PC-3 (cell line): Measurements from ENCODE around the gene THY1. TPM values are rescaled to one million over a fixed set of nuclear protein-coding genes. Genes with fewer than 3 reads are reported as not detected.

Source experiments
- ATAC-seq: fragments of 200-7000 bp; cut with Tn5 transposase; 2 replicates; pipeline ENCODE4 v1.9.1; 2020; ENCODE audit warnings: mild to moderate bottlenecking, moderate library complexity
- BruUV-seq: library from RNA; stranded (reverse); fragments of 400-500 nt; replicated peaks from 2 replicates; lab custom pipeline; 2021; lab: Mats Ljungman, UMichigan
- CTCF ChIA-PET: fragments of 300-600 bp; sonication (Branson Sonifier 250); formaldehyde crosslinking; loops from one replicate; lab custom pipeline; 2022; ENCODE audit warnings: antibody characterized with exemption; lab: Charles Lee
- POLR2A ChIA-PET: fragments of 300-600 bp; sonication (Branson Sonifier 250); formaldehyde crosslinking; loops from one replicate; lab custom pipeline; 2022; ENCODE audit warnings: antibody characterized with exemption; ENCODE audit not compliant: unreplicated experiment; lab: Charles Lee
- DNase-seq: peaks from one replicate; pipeline ENCODE4 v3.0.0-alpha.2; 2015
- H2AFZ ChIP-seq: fragments of 300-600 bp; sonication (generic); 2 replicates; pipeline ENCODE4 v1.6.0; 2016; ENCODE audit warnings: antibody characterized with exemption, low read length
- H3F3A ChIP-seq: fragments of 300-600 bp; sonication (generic); one replicate; pipeline ENCODE4 v1.6.0; 2017; ENCODE audit warnings: antibody characterized with exemption, low read length, control low read depth, mild to moderate bottlenecking; ENCODE audit not compliant: unreplicated experiment
- H3K27ac ChIP-seq: fragments of 300-600 bp; sonication (generic); 2 replicates; pipeline ENCODE4 v1.5.1; 2016; ENCODE audit warnings: mild to moderate bottlenecking, low read length
- H3K27me3 ChIP-seq: fragments of 300-600 bp; sonication (generic); 2 replicates; pipeline ENCODE4 v1.6.1; 2016; ENCODE audit warnings: low read length, mixed read lengths
- H3K36me3 ChIP-seq: fragments of 300-600 bp; sonication (generic); 2 replicates; pipeline ENCODE4 v1.6.1; 2016; ENCODE audit warnings: low read depth, mixed run types, low read length, mixed read lengths
- H3K4me1 ChIP-seq: fragments of 300-600 bp; sonication (generic); 2 replicates; pipeline ENCODE4 v1.5.1; 2016; ENCODE audit warnings: low read length; ENCODE audit not compliant: insufficient read depth
- H3K4me2 ChIP-seq: fragments of 300-600 bp; sonication (generic); 2 replicates; pipeline ENCODE4 v1.6.0; 2016; ENCODE audit warnings: low read length
- H3K4me3 ChIP-seq: fragments of 300-600 bp; sonication (generic); 2 replicates; pipeline ENCODE4 v1.5.1; 2016; ENCODE audit warnings: mild to moderate bottlenecking, low read length, mixed read lengths
- H3K79me2 ChIP-seq: fragments of 300-600 bp; sonication (generic); 2 replicates; pipeline ENCODE4 v1.6.1; 2017; ENCODE audit warnings: low read length, mixed read lengths
- H3K9ac ChIP-seq: fragments of 300-600 bp; sonication (generic); 2 replicates; pipeline ENCODE4 v1.6.0; 2016; ENCODE audit warnings: mild to moderate bottlenecking, low read length
- H3K9me2 ChIP-seq: fragments of 300-600 bp; sonication (generic); replicated peaks from 2 replicates; pipeline ENCODE4 v1.6.1; 2016; ENCODE audit warnings: mixed run types, low read length, mixed read lengths
- H3K9me3 ChIP-seq: fragments of 300-600 bp; sonication (generic); 2 replicates; pipeline ENCODE4 v1.6.1; 2016; ENCODE audit warnings: low read length, mixed read lengths
- H4K20me1 ChIP-seq: fragments of 300-600 bp; sonication (generic); 2 replicates; pipeline ENCODE4 v1.6.1; 2016; ENCODE audit warnings: low read length, mixed read lengths
- CTCF ChIP-seq: fragments of 300-600 bp; sonication (generic); conservative IDR thresholded peaks from 2 replicates; pipeline ENCODE4 v1.5.1; 2017; ENCODE audit warnings: antibody characterized with exemption, low read depth, mild to moderate bottlenecking, low read length
- EZH2 ChIP-seq: fragments of 300-600 bp; sonication (generic); IDR thresholded peaks from one replicate; pipeline ENCODE4 v1.6.1; 2017; ENCODE audit warnings: antibody characterized with exemption, mild to moderate bottlenecking, low read length; ENCODE audit not compliant: unreplicated experiment
- EZH2phosphoT487 ChIP-seq: fragments of 300-600 bp; sonication (generic); IDR thresholded peaks from 2 replicates; pipeline ENCODE4 v1.6.1; 2018; ENCODE audit warnings: mild to moderate bottlenecking, antibody characterized with exemption, low read length, borderline replicate concordance
- intact Hi-C: fragments of 100-400 bp; cut with micrococcal nuclease; formaldehyde crosslinking; loops from 2 replicates; pipeline ENCODE4 v1.9.0; 2023
- total RNA-seq: library from RNA; depleted of rRNA; stranded (reverse); fragments of >200 nt; gene quantifications from 2 replicates; pipeline ENCODE4 v1.2.3, GENCODE V29; 2014

Gene THY1
- total RNA-seq, 1 experiment from 2014 or later: not detected

GRCh38 chr11:119471329-119471728, 48.4 kb upstream of the THY1 start:
- POLR2A ChIA-PET: no interaction called here
- no peaks in the 10 kb centered on the region for H3K36me3 ChIP-seq
- ATAC-seq: no peak
- H3K9me2 ChIP-seq: no peaks in the 10 kb centered on the region
- no peak overlapping the region for H2AFZ ChIP-seq
- no peak for DNase-seq
- H3K4me3 ChIP-seq: no peak overlapping the region
- TF ChIP-seq EZH2 (no peak), CTCF (no peak), EZH2phosphoT487 (no peak)
- 0 out of 2 replicates have a peak, but pooled peaks cover 4% of the 10 kb centered on the region for H3K9me3 ChIP-seq
- no peaks in the 10 kb centered on the region for H4K20me1 ChIP-seq
- H3K27me3 ChIP-seq: no peaks in the 10 kb centered on the region
- H3K27ac ChIP-seq: peak overlapping the region; percentile 51; the same call in 1 of the 2 replicates
- H3K4me2 ChIP-seq: no peak overlapping the region
- H3K79me2 ChIP-seq: no peaks in the 10 kb centered on the region
- no peaks in the 10 kb centered on the region for H3F3A ChIP-seq
- no peak overlapping the region for H3K9ac ChIP-seq
- BruUV-seq: no TSS peak
- peaks cover 28% of the 10 kb centered on the region for H3K4me1 ChIP-seq
- intact Hi-C loops: no loop called here
- CTCF ChIA-PET: interaction anchor here (0.5 kb wide), 1 partner anchor 50 kb away, joined by 3 read pairs; no protein-coding TSS in a partner anchor

GRCh38 chr11:119470317-119471291, 47.6 kb upstream of the THY1 start:
- H3K27ac ChIP-seq: peak overlapping the region; percentile 51
- H3K9me2 ChIP-seq: no peaks in the 10 kb centered on the region
- peak overlapping the region; percentile 55 for H3K4me2 ChIP-seq
- no peak for TF ChIP-seq EZH2phosphoT487
- TF ChIP-seq EZH2: no peak
- no peak for TF ChIP-seq CTCF
- POLR2A ChIA-PET: no interaction called here
- H3K36me3 ChIP-seq: no peaks in the 10 kb centered on the region
- H3K9me3 ChIP-seq: 0 out of 2 replicates have a peak, but pooled peaks cover 4% of the 10 kb centered on the region
- no peaks in the 10 kb centered on the region for H3K79me2 ChIP-seq
- intact Hi-C loops: no loop called here
- 0 out of 2 replicates have a peak overlapping the region, but pooled peaks have one; percentile 5 for H3K9ac ChIP-seq
- H3K4me1 ChIP-seq: peaks cover 27% of the 10 kb centered on the region
- H4K20me1 ChIP-seq: no peaks in the 10 kb centered on the region
- DNase-seq: peak; percentile 93
- peak overlapping the region; percentile 34 for H2AFZ ChIP-seq
- CTCF ChIA-PET: interaction anchor here (0.5 to 0.8 kb wide), 3 partner anchors 50 to 146 kb away, joined by 3 read pairs; no protein-coding TSS in a partner anchor
- H3F3A ChIP-seq: no peaks in the 10 kb centered on the region
- H3K4me3 ChIP-seq: no peak overlapping the region
- BruUV-seq: no TSS peak
- no peaks in the 10 kb centered on the region for H3K27me3 ChIP-seq
- peak; percentile 93 for ATAC-seq
